Karpas-422 (cell line): ENCODE results near the gene UBE2O. TPM values are rescaled to one million over a fixed set of nuclear protein-coding genes. Genes with fewer than 3 reads are reported as not detected.
A peak's percentile ranks its signal among the peaks of the same experiment; 100 is the strongest.

Experiments
- DNase-seq: peaks from one replicate; pipeline ENCODE4 v3.0.0-alpha.2; 2015
- H2AFZ ChIP-seq: fragments of 200-600 bp; sonication (generic); 2 replicates; pipeline ENCODE4 v1.6.1; 2014; ENCODE audit warnings: antibody characterized with exemption, low read length, mixed read lengths
- H3K27ac ChIP-seq: fragments of 200-600 bp; sonication (generic); 2 replicates; pipeline ENCODE4 v1.5.1; 2014; ENCODE audit warnings: mild to moderate bottlenecking, low read length, moderate library complexity
- H3K27me3 ChIP-seq: fragments of 200-600 bp; sonication (generic); 2 replicates; pipeline ENCODE4 v1.6.1; 2014; ENCODE audit warnings: low read length, mixed read lengths
- H3K36me3 ChIP-seq: fragments of 200-600 bp; sonication (generic); 2 replicates; pipeline ENCODE4 v1.6.1; 2014; ENCODE audit warnings: low read length, mixed read lengths; ENCODE audit not compliant: insufficient read depth
- H3K4me1 ChIP-seq: fragments of 200-600 bp; sonication (generic); 2 replicates; pipeline ENCODE4 v1.6.1; 2014; ENCODE audit warnings: mild to moderate bottlenecking, low read length, mixed read lengths
- H3K4me2 ChIP-seq: fragments of 200-600 bp; sonication (generic); 2 replicates; pipeline ENCODE4 v1.6.1; 2014; ENCODE audit warnings: low read length, low read depth, mild to moderate bottlenecking; ENCODE audit not compliant: poor library complexity, severe bottlenecking
- H3K4me3 ChIP-seq: fragments of 200-600 bp; sonication (generic); 2 replicates; pipeline ENCODE4 v1.5.1; 2014; ENCODE audit warnings: mild to moderate bottlenecking, antibody characterized with exemption, low read length, mixed read lengths
- H3K79me2 ChIP-seq: fragments of 200-600 bp; sonication (generic); 2 replicates; pipeline ENCODE4 v1.6.1; 2014; ENCODE audit warnings: mild to moderate bottlenecking, low read length, mixed read lengths
- H3K9ac ChIP-seq: fragments of 200-600 bp; sonication (generic); 2 replicates; pipeline ENCODE4 v1.6.0; 2014; ENCODE audit warnings: low read length
- H3K9me2 ChIP-seq: fragments of 200-600 bp; sonication (generic), shearing (Covaris generic); replicated peaks from 2 replicates; pipeline ENCODE4 v1.6.0; 2014; ENCODE audit warnings: mild to moderate bottlenecking, low read length, moderate library complexity; ENCODE audit not compliant: insufficient read depth
- H3K9me3 ChIP-seq: fragments of 300-700, 200-600 bp; sonication (generic); 2 replicates; pipeline ENCODE4 v1.6.1; 2014; ENCODE audit warnings: low read length, mixed read lengths
- H4K20me1 ChIP-seq: fragments of 200-600 bp; sonication (generic); 2 replicates; pipeline ENCODE4 v1.6.1; 2014; ENCODE audit warnings: mild to moderate bottlenecking, antibody characterized with exemption, low read length, low read depth; ENCODE audit not compliant: insufficient read depth
- total RNA-seq: library from RNA; depleted of rRNA; stranded (reverse); fragments of >200 nt; shearing (Covaris generic); gene quantifications from 2 replicates; pipeline ENCODE4 v1.2.3, GENCODE V29; 2014; ENCODE audit warnings: low replicate concordance

Gene UBE2O
- total RNA-seq, 1 experiment from 2014 or later = 10.5 TPM

- H3K4me3 ChIP-seq = no peak overlapping the region
- H3K27me3 ChIP-seq = no peaks in the 10 kb centered on the region
- peaks cover 4% of the 10 kb centered on the region for H3K4me1 ChIP-seq
- no peak overlapping the region for H3K4me2 ChIP-seq
- DNase-seq = no peak
- no peaks in the 10 kb centered on the region for H3K79me2 ChIP-seq
- H2AFZ ChIP-seq = no peak overlapping the region
- H4K20me1 ChIP-seq = no peaks in the 10 kb centered on the region
- H3K27ac ChIP-seq = no peak overlapping the region
- H3K9me3 ChIP-seq = no peaks in the 10 kb centered on the region
- no peaks in the 10 kb centered on the region for H3K9me2 ChIP-seq
- no peaks in the 10 kb centered on the region for H3K36me3 ChIP-seq
- no peak overlapping the region for H3K9ac ChIP-seq
These were observed 20.6 kb upstream of the UBE2O start for GRCh38 chr17:76473541-76473985.

- Histone ChIP-seq H3K9me3 (no peaks in the 10 kb centered on the region), H2AFZ (no peak overlapping the region), H4K20me1 (no peaks in the 10 kb centered on the region; the same call in 1 of the 2 replicates), H3K4me2 (no peak overlapping the region), H3K27me3 (no peaks in the 10 kb centered on the region), H3K4me1 (peaks cover 12% of the 10 kb centered on the region), H3K9ac (no peak overlapping the region), H3K4me3 (no peak overlapping the region), H3K36me3 (no peaks in the 10 kb centered on the region), H3K79me2 (no peaks in the 10 kb centered on the region), H3K9me2 (no peaks in the 10 kb centered on the region), H3K27ac (no peak overlapping the region)
- no peak for DNase-seq
These were observed 19.8 kb upstream of the UBE2O start for GRCh38 chr17:76472726-76473125.

GRCh38 chr17:76472258-76472645 lies 19.3 kb upstream of the UBE2O start:
- Histone ChIP-seq H2AFZ (no peak overlapping the region), H3K27ac (no peak overlapping the region), H3K9me2 (no peaks in the 10 kb centered on the region), H3K4me3 (no peak overlapping the region), H3K9ac (no peak overlapping the region), H3K79me2 (no peaks in the 10 kb centered on the region), H3K4me1 (peaks cover 17% of the 10 kb centered on the region), H3K9me3 (no peaks in the 10 kb centered on the region), H3K4me2 (no peak overlapping the region), H3K36me3 (no peaks in the 10 kb centered on the region), H4K20me1 (no peaks in the 10 kb centered on the region; the same call in 1 of the 2 replicates), H3K27me3 (no peaks in the 10 kb centered on the region)
- DNase-seq = no peak

GRCh38 chr17:76471498-76472257 lies 18.7 kb upstream of the UBE2O start:
- no peaks in the 10 kb centered on the region for H3K9me3 ChIP-seq
- no peak overlapping the region for H3K4me3 ChIP-seq
- no peaks in the 10 kb centered on the region; the same call in 1 of the 2 replicates for H4K20me1 ChIP-seq
- H3K79me2 ChIP-seq = no peaks in the 10 kb centered on the region
- no peak overlapping the region for H3K9ac ChIP-seq
- H3K36me3 ChIP-seq = no peaks in the 10 kb centered on the region
- peaks cover 23% of the 10 kb centered on the region for H3K4me1 ChIP-seq
- H3K4me2 ChIP-seq = no peak overlapping the region
- H3K9me2 ChIP-seq = no peaks in the 10 kb centered on the region
- no peak for DNase-seq
- no peak overlapping the region for H3K27ac ChIP-seq
- H3K27me3 ChIP-seq = no peaks in the 10 kb centered on the region
- H2AFZ ChIP-seq = no peak overlapping the region

- H3K4me1 ChIP-seq = peaks cover 28% of the 10 kb centered on the region
- no peaks in the 10 kb centered on the region for H3K27me3 ChIP-seq
- H4K20me1 ChIP-seq = no peaks in the 10 kb centered on the region; the same call in 1 of the 2 replicates
- no peak overlapping the region for H3K9ac ChIP-seq
- no peak overlapping the region for H3K27ac ChIP-seq
- no peaks in the 10 kb centered on the region for H3K36me3 ChIP-seq
- H3K9me2 ChIP-seq = no peaks in the 10 kb centered on the region
- no peaks in the 10 kb centered on the region for H3K79me2 ChIP-seq
- DNase-seq = no peak
- H3K4me3 ChIP-seq = no peak overlapping the region
- no peak overlapping the region for H3K4me2 ChIP-seq
- H2AFZ ChIP-seq = no peak overlapping the region
- H3K9me3 ChIP-seq = no peaks in the 10 kb centered on the region
These were observed 17.2 kb upstream of the UBE2O start for GRCh38 chr17:76469991-76470739.

GRCh38 chr17:76469076-76469990 lies 16.4 kb upstream of the UBE2O start:
- no peaks in the 10 kb centered on the region for H3K36me3 ChIP-seq
- H3K27ac ChIP-seq = no peak overlapping the region
- H2AFZ ChIP-seq = no peak overlapping the region

GRCh38 chr17:76468634-76469010 lies 15.7 kb upstream of the UBE2O start:
- Histone ChIP-seq H3K4me3 (no peak overlapping the region), H4K20me1 (no peaks in the 10 kb centered on the region; the same call in 1 of the 2 replicates), H3K79me2 (no peaks in the 10 kb centered on the region), H3K4me1 (peaks cover 28% of the 10 kb centered on the region), H3K9ac (no peak overlapping the region), H3K36me3 (no peaks in the 10 kb centered on the region), H3K9me2 (no peaks in the 10 kb centered on the region), H3K27ac (no peak overlapping the region), H3K4me2 (peak overlapping the region; percentile 65), H3K27me3 (no peaks in the 10 kb centered on the region), H2AFZ (no peak overlapping the region), H3K9me3 (no peaks in the 10 kb centered on the region)
- no peak for DNase-seq

More at GRCh38 chr17:76469076-76469990, 16.4 kb upstream of the UBE2O start:
- DNase-seq = no peak
- no peaks in the 10 kb centered on the region; the same call in 1 of the 2 replicates for H4K20me1 ChIP-seq
- no peak overlapping the region for H3K9ac ChIP-seq
- H3K4me3 ChIP-seq = no peak overlapping the region
- H3K4me1 ChIP-seq = peaks cover 28% of the 10 kb centered on the region
- no peaks in the 10 kb centered on the region for H3K27me3 ChIP-seq
- no peak overlapping the region for H3K4me2 ChIP-seq
- no peaks in the 10 kb centered on the region for H3K79me2 ChIP-seq
- H3K9me2 ChIP-seq = no peaks in the 10 kb centered on the region
- no peaks in the 10 kb centered on the region for H3K9me3 ChIP-seq
